Frontal cortex (tissue), 4 donors: Measurements from ENCODE around the gene TGFBR2. TPM values are rescaled to one million over a fixed set of nuclear protein-coding genes. Genes with fewer than 3 reads are reported as not detected.

Source experiments
- DNase-seq, 2 donors: peaks; one replicate each; pipeline ENCODE4 v3.0.0; 2012; ENCODE audit warnings: low spot score in 2 of 2
- FAIRE-seq: peaks from 2 replicates; lab custom pipeline; 2012; peaks lifted over from hg19 to GRCh38; lab: Jason Lieb, UNC
- total RNA-seq: library from RNA; depleted of rRNA; stranded (reverse); fragments of >200 nt; gene quantifications from one replicate; pipeline ENCODE4 v1.2.3, GENCODE V29; 2014
- donor health status: control.
- donor health status: control.
- donor health status: control.

TGFBR2 gene
- total RNA-seq, 1 donor from 2014 or later = 4.5 TPM

DNA sequence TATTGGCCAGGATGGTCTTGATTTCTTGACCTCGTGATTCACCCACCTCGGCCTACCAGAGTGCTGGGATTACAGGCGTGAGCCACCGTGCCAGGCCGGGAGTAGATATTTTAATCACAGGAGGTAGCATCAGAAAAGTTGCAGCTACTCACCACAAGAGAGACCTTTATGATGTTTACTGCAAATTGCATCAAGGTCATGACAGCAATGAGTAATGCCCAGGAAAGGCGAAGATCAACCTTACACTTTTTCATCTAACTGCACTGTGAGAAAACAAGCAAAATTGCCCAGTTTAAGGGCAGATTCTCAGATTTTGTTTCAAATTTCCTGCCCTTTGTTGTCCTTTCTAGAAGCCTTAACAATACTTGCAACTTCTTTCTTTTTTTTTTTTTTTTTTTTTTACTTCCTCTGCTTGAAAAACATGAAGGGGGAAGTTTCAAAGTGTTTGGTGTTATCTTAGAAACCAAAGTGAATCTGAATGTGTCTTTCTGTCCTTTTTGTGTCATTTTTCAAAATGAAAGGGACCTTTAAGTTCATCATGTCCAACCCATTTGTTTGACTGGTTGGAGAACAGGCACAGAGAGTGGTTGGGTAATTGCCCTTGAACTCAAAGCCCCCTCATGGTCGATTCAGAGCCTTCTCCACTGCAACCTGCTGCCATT lies 25.0 kb downstream of the TGFBR2 start:
- FAIRE-seq (no peak), DNase-seq (no peak)

DNA sequence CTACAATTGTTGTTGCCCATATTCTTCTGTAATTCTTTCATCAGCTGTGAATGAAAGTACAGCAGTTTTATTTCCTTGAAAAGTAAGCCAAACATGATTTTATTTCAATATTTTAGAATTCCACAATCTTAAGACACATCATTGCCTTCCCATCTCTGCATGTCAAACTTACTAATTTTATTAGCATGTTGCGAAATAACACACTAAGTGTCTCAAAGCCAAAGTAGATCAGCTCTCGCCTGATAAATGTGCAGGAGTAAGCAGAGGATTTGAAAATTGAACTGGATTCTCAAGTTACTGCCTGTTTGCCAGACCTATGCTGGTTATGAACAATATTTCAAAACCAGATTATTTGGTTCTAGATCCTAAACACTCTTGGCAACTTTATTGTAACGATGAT lies 25.7 kb downstream of the TGFBR2 start:
- no peak for FAIRE-seq
- DNase-seq = no peak

DNA sequence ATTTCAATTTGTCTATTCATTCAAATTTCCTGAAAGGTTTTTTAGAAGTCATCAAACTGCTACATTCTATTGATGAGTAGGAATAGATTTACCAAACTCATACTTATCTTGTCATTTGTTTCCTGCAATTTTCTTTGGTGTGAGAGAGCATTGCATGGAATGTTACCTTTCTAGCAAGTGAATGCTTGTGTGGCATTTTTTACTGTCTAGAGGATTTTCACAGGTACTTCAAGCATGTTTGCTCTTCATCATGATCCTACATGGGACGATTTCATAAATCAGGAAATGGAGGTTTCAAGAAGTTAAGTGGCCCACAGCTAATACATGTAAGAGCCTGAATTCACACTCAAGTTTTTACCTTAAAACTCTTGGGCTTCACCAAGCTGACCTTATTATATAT lies 26.1 kb downstream of the TGFBR2 start:
- FAIRE-seq (no peak), DNase-seq (no peak)

DNA sequence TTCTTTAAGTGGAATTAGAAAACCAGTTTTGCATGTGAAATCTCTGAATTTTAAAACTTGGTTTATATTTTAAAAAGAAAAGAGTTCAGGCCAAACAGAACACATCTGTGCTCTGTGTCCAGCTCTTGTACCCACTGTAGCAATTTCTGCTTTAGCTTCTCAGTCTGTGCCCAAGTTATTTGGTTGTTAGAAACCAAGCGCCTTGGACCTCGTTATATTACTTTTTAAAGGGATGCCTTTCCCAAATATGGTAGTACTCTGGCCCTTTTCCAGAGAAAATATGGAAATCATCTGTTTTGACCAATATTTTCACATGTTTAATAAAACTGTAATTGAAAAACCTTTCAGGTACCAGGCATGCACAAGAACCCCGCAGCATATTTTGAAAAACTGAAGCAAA lies 27.3 kb downstream of the TGFBR2 start:
- no peak for FAIRE-seq

DNA sequence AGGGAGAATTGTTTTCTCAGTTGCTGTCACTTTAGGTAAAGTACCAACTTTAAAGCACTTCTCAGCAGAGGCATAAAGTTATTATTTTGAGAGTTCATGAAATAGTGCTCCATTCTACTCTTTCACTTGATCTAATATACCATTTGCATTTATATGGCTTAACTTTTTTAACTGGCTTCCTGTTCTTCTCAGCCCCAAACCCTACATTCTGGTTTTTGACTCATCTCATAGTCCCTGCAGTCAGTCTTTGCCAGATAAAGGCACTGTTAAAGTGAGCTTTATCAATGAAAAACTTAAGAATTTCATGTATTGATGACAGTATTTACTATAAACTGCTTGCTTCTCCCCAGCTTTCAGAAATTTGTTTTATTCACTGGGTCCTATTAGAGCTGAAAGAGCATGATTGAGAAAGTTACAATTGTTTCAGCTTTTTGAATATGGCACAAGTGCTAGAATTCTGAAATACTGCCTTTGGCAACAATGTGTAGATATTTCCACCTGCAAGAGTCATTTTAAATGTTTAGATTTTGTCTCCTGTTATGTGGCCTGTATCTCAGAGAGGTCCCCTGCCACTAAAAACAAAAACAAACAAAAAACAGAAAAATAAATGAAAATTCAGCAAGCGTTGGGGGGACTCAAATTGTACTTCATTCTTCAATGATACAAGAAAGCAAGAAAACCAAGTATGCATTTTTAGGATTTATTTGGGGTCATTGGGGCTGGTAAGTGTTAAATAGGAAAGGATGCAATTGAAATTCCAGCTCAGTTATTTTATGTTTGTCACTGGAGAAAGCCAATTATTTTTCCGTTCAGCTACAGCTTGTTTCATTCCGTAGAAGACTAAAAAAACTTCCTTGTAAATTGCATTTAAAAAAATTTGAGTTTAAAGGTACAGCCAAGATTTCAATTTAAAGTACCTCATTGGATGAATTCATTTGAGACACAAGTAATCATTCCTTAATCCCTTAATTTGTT lies 28.6 kb downstream of the TGFBR2 start:
- DNase-seq (no peak), FAIRE-seq (no peak)

More for the DNA sequence above, 27.3 kb downstream of the TGFBR2 start:
- DNase-seq = no peak

DNA sequence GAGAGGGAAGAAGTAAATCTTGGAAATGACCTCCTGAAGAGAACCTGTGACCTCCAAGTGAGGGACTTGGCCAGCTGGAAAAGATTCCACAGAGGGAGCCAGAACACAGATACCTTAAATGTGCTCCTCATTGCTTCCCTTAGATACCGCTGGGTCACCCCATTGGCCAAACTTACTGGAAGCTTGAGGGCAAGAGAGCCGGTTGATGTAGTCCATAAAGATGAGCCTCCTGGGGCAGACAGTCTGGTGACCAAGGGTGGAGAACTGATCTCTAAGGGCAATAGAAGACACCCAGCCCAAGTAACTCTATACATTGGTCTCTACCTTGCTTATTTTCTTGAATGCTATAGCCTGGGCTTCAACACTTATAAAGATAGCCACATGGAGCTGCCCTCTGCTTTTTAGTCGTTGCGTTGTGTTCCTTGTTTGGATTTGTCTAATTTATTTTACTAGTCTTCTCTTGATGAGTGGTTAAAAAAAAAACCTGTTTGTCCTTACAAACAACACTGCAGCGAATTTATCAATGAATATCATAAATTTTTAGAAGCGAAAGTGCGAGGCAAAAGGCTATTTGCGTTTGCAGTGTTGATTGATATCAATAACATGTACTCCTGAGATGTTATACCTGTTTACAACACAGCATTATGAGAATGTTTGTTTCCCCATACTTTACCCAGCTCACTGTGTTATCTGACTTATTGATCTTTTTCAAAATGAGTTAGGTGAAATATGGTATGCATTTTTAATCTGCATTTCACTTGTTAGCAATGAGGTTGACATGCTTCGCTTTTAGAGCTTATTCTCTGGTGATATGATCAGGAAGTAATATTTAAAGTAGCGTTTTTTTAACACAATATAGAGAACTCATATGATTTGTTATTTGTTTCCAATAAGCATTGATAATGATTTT lies 31.2 kb downstream of the TGFBR2 start:
- DNase-seq (no peak), FAIRE-seq (no peak)

DNA sequence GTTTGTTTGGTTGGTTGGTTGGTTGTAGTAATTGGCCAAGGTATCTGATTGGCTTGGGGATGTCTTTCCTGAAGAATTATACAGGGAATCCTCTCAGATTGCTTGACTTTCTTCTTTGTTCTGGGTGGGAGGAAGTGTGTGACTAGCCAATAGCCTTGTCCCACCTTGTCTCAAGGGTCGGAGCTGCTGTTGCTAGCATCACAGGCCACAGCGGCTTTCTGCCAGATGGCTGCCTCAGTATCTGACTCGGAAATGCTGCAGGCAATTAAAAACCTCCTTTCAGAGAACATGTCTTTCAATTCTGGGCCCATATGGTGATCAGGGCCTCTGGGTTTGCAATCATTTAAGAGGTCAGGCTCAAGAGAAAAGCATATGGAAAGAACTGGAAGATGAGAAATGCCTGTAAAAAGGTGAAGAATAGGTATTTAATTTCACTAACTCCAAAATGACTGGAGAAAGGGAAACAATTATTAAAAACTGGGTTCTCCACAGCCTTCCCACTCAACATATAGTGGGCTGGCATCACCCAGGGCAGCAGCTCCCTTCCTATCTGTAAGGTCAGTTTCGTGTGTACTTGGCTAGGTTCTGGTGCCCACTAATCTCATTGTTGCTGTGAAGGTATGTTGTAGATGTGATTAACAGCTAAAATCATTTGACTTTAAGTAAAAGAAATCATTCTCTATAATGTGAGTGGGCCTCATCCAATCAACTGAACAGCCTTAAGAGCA lies 32.4 kb downstream of the TGFBR2 start:
- DNase-seq (no peak), FAIRE-seq (no peak)

DNA sequence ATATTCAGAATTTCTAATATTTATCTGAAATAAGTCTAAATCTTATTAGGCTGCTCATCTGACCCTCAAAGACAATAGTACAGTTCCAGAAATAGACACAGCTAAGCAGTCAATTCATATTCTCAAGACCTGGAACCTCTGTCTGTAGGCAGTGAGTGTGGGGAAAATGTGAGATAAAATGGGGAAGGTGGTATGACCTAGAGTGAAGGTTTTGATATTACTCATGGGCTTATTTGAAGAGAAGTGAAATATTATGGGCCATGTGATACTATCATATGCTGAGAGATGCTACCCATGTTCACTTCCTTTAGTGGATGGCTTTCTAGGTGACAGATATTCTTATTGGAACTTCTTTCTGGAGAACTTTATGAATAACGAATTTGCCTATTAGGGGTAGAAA lies 33.5 kb downstream of the TGFBR2 start:
- FAIRE-seq (no peak), DNase-seq (no peak)

DNA sequence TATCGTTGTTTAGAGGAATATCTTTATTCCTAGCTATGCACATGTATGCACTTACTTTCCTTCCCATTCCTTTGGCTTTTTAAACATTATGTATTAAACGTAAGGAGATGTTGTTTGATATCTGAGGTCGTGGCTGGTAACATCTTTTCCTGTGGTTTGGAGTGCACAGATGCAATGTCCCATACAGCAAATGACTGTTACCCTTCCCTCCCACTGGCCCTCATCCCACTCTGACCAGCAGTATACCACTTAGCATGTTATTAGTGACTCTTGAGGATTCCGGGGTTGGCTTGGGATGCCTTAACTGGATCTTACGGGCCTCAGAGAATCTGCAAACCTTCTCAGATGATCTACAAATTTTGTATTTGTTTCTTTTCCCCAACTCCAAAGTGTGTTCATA lies 34.5 kb downstream of the TGFBR2 start:
- DNase-seq (no peak), FAIRE-seq (no peak)

DNA sequence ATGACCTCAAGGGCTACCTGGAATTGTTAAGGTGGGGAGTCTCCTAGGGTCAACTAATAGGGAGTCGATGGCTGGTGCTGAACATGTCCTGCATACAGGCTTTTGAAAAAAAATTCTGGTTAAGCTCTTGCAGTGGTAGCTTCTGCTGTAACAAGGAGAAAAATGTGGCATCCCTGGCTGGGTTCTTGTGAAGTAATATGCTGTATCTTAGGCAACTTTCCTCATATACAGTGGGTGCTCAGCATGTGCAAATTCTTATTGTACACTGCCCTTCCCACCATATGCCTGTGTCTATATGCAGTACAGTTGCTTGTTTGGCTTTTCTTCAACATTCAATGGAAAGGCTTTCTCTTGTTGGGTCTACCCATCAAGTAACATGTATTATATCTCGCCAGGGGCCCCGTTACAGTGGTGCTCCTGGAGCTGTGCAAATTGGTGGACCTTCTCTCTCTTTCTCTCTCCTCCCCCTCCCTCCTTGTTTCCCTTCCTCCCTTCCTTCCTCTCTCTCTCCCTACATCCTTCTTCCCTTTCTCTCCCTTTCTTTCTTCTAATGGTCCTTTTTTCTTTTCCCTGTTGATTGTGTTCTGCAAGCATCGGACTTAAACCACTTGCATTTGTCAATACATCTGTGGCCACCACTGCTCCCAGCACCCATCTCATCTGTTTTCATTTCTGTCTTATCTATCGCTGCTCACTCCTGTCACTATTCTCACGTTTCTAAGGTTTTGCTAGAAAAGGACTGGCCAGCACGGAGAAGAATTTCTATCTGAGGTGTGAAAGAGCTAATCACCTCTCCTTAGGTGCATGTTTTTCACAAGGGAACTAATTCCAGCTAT lies 35.2 kb downstream of the TGFBR2 start:
- no peak for DNase-seq
- FAIRE-seq = no peak

DNA sequence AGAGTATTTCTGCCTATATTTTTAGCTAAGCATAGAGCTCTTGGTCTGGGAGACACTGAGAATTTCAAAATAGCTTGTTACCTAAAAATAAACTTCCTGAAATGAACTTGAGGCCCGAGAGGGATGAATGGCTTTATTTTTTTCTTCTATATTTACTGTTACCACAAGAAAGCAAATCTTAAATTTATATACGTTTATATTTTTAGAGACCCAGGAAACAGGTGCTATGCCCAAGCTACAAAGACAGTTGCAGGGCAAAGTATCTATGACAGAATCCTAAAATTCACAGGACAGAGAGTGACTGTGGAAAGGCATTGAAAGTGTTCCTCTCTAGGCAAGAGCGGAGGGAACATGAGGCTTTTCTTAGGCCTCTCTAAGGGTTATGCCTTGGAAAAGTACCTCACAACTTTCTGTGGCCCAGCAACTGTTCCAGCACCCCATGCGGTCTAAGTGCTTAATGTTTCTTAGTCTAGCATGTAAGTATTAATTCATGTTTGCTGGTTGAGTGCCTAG lies 36.5 kb downstream of the TGFBR2 start:
- DNase-seq = no peak
- no peak for FAIRE-seq

DNA sequence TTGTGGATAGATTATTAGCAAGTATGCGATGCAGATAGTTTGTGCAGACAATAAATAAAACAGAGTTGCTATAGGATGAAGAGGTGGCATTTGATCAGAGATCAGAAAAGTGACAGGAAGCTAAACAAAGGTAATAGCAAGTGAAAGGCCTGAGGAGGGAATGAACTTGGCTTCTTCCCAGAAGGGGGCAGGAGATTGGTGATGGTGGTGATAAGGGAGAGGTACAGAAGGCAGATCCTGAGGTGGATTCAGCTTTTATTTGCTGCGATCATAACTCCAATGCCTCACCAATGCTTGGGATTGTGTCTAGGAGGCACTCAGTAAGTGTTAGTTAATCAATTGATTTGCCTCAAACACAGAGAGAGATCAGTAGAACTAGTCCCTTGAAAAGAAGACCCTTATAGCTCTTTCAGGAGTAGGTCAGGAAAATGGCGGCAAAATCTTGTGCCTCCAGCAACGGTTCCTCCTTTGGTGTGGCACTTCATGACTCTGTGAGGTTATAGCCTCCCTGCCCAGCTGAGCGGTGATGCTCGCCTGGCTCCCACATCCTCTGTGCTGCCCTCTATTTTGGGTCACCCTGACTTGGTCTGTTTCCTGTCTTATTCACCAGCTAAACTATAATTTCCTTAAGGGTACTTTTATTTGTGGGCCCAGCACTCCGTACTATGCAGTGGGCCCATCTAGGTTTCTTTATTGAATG lies 37.5 kb downstream of the TGFBR2 start:
- DNase-seq = no peak
- FAIRE-seq = no peak

DNA sequence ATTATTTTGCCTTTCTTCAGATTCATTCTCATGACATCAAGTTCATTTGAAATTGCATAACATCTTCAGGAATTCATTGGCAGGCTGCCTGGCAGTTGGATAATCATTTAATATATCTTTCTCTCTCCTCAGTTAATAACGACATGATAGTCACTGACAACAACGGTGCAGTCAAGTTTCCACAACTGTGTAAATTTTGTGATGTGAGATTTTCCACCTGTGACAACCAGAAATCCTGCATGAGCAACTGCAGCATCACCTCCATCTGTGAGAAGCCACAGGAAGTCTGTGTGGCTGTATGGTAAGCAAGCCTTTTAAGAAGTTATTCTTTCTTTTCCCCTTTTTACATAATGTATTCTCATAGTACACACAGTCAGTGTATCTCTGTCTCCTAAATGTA lies 38.2 kb downstream of the TGFBR2 start:
- FAIRE-seq = no peak
- no peak for DNase-seq

DNA sequence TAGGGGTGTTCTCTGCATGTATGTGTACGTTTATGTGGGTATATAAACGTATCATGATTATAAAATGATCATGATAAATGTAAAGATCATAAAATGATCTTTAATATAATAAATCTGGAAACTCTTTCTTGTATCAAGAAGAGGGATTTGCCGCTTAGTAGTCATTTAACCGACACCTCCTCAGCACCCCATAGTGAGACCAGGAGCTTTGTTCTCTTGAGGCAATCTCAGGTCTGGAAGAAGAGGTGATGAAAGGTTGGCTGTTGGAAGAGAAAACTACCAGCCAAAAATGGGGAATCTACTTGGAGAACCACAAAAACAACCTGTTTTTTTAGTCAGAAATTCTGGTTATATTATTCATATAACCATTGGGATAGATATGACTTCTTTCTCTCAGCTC lies 38.7 kb downstream of the TGFBR2 start:
- no peak for FAIRE-seq
- DNase-seq = no peak

DNA sequence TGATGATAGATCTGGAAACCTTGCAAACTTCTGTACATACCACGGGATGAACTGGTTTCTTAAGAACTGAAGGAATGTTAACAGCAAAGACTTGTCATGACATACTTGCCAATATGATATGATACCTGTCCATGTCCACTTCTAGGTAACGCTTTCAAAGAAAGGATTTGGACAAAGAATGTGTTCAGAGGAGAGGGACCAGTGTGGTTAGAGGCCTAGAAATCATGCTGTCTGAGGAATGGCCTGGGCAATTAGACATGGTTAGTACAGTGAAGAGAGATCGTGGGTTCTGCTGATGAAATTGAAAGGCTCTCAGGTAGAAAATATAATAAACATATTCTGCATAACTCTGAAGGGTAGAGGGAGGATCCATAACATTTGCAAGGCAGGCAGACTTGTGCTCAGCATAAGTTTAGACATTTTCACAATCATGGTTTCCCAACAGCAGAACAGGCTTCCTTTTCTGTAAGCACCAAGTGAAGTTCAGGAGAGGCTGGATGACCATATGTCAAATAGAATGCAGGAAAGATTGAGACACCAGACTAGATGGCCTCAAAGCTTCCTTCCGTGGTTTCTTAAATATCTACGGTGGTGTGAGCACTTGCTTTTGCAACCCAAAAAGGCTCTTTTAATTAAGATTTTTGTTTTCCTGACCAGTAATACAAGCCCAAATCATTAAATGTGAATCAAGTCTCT lies 39.9 kb downstream of the TGFBR2 start:
- FAIRE-seq (no peak), DNase-seq (no peak)

DNA sequence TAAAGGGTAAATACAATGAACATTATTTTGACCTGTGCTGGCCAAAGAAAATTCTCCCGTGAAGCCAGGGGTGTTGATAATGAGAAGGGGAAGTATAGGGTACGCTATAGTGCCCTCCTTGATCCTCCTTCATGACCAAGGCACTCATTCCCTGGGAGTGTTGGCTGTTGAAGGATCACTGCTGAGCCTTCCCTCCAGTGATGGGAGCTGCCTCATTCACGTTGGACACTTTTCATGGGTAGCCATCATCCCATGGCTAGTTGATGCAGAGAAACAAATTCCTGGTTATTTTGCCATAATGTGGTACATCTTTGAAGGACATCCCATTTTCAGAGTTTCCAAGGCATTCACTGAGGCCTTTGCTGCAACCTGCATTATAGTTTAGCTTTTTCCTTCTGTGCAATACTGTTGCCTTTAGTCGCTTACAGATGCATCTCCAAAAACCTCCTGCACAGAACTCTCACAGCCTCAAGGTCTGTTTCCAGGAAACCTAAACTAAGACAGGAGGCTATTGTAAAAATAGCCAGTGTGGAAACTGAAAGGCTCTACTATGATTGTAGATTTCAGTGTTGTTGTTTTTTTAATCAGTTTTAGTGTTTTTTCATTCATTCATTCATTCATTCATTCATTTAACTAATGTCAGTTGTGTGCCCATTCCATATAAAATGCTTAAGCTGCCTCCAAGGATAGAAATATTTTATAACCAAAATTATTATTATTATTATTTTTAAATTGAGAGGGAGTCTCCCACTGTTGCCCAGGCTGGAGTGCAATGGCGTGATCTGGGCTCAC lies 40.8 kb downstream of the TGFBR2 start:
- no peak for DNase-seq
- FAIRE-seq = no peak
